GM12892 (cell line): ENCODE data around the gene CDH2.

Experiments used
- POLR2A ChIP-seq: IDR thresholded peaks from 2 replicates; pipeline ENCODE4 v1.6.1; 2011; ENCODE audit warnings: low read depth, low read length, control low read depth
- POLR2AphosphoS5 ChIP-seq: IDR thresholded peaks from 2 replicates; pipeline ENCODE4 v1.6.1; 2011; ENCODE audit warnings: low read depth, low read length, control low read depth
- TAF1 ChIP-seq: IDR thresholded peaks from 2 replicates; pipeline ENCODE4 v1.6.1; 2011; ENCODE audit warnings: low read depth, mild to moderate bottlenecking, control low read depth, low read length, borderline replicate concordance

GRCh38 chr18:28012336-28012735 lies 164.6 kb downstream of the CDH2 start:
- TF ChIP-seq POLR2A (no peak), POLR2AphosphoS5 (no peak), TAF1 (no peak)
